22Rv1 (cell line): ENCODE measurements around the gene CLINT1.

Experiments
- CTCF ChIP-seq: fragments of 450-650 bp; IDR thresholded peaks from 2 replicates; pipeline ENCODE4 v1.5.1; 2017; ENCODE audit warnings: mild to moderate bottlenecking
- ZFX ChIP-seq: fragments of 450-650 bp; IDR thresholded peaks from 2 replicates; pipeline ENCODE4 v1.6.1; 2017; ENCODE audit warnings: antibody characterized with exemption, borderline replicate concordance

GRCh38 chr5:157859227-157859575 lies 256 bp upstream of the CLINT1 start:
- TF ChIP-seq CTCF (no peak), ZFX (no peak)
